Mucosa of descending colon (tissue), 3 donors: ENCODE measurements around the gene AGTRAP. TPM values are rescaled to one million over a fixed set of nuclear protein-coding genes. Genes with fewer than 3 reads are reported as not detected.

ENCODE experiments used
- ATAC-seq: fragments of 200-7000 bp; cut with Tn5 transposase; one replicate; pipeline ENCODE4 v1.9.1; 2020; ENCODE audit warnings: mild to moderate bottlenecking, moderate library complexity
- DNase-seq, 3 donors: peaks; one replicate each; pipeline ENCODE4 v3.0.0-alpha.2; 2020
- H3K36me3 ChIP-seq: fragments of 200-600 bp; one replicate; pipeline ENCODE4 v1.8.0; 2021; ENCODE audit warnings: low read depth, mild to moderate bottlenecking
- H3K4me1 ChIP-seq: fragments of 200-600 bp; one replicate; pipeline ENCODE4 v1.8.0; 2021; ENCODE audit warnings: low read depth, mild to moderate bottlenecking
- H3K4me3 ChIP-seq: fragments of 200-600 bp; one replicate; pipeline ENCODE4 v1.8.0; 2021; ENCODE audit warnings: mild to moderate bottlenecking
- H3K9me3 ChIP-seq: fragments of 200-600 bp; one replicate; pipeline ENCODE4 v1.8.0; 2021; ENCODE audit warnings: mild to moderate bottlenecking
- CTCF ChIP-seq: fragments of 200-600 bp; IDR thresholded peaks from one replicate; pipeline ENCODE4 v1.8.0; 2022; ENCODE audit warnings: antibody characterized with exemption, mild to moderate bottlenecking
- intact Hi-C, 2 donors: fragments of 100-400 bp; cut with DNase I in 1 of 2; cut with micrococcal nuclease in 1 of 2; formaldehyde crosslinking; loops; one replicate each; pipeline versions ENCODE4 v1.11.0 to v1.11.1; 2022; cut with DNase I, micrococcal nuclease
- total RNA-seq, 3 donors: library from RNA; stranded (reverse); fragmentation: NEBNext Ultra II Directional in 2 of 3; extraction: Animal tissue kit (Norgen Biotek cat#: 25700) in 2 of 3; gene quantifications; one replicate each; pipeline versions ENCODE4 v1.2.1 to v1.2.4, GENCODE V29; 2021 to 2023
- donor health status: DM: no; HTN: no; CAD: no; lungs with moderate emphysema.
- donor health status: DM: no; HTN: no; CAD: no.
- donor health status: DM: no; HTN: yes; CAD: no.

The AGTRAP gene
- total RNA-seq, 3 donors from 2014 or later, result 11.8 to 23.4 (median 22.6) TPM

GRCh38 chr1:11719313-11720032 is 16.5 kb upstream of the AGTRAP start:
- peak; percentile 97 for TF ChIP-seq CTCF
- ATAC-seq, result peak; percentile 95

GRCh38 chr1:11720033-11720376 is 15.9 kb upstream of the AGTRAP start:
- no peak for ATAC-seq
- intact Hi-C loops, result loop anchor here in 1 of 2 donors (10.0 kb wide), 1 partner anchor 65 kb away; the partner anchor contains the start of genes FBXO2 and FBXO44

More at GRCh38 chr1:11719313-11720032, 16.5 kb upstream of the AGTRAP start:
- H3K4me1 ChIP-seq, result no peaks in the 10 kb centered on the region
- H3K4me3 ChIP-seq, result no peak overlapping the region
- H3K36me3 ChIP-seq, result no peaks in the 10 kb centered on the region
- no peaks in the 10 kb centered on the region for H3K9me3 ChIP-seq
- DNase-seq, result peak; percentile 86 to 93 (median 87)
- intact Hi-C loops, result loop anchor here (10.0 kb wide), 2 partner anchors 65 to 75 kb away; partner anchors contain the start of genes FBXO2 (in 1 of the 2) and FBXO44 (in 1 of the 2)

GRCh38 chr1:11720525-11720924 is 15.4 kb upstream of the AGTRAP start:
- no peaks in the 10 kb centered on the region for H3K9me3 ChIP-seq
- ATAC-seq, result no peak
- no peak overlapping the region for H3K4me3 ChIP-seq
- DNase-seq, result no peak
- intact Hi-C loops, result loop anchor here in 1 of 2 donors (10.0 kb wide), 1 partner anchor 66 kb away; the partner anchor contains the start of genes FBXO2 and FBXO44
- no peak for TF ChIP-seq CTCF
- H3K36me3 ChIP-seq, result no peaks in the 10 kb centered on the region
- no peaks in the 10 kb centered on the region for H3K4me1 ChIP-seq

More at GRCh38 chr1:11720033-11720376, 15.9 kb upstream of the AGTRAP start:
- H3K4me1 ChIP-seq, result no peaks in the 10 kb centered on the region
- H3K4me3 ChIP-seq, result no peak overlapping the region
- H3K36me3 ChIP-seq, result no peaks in the 10 kb centered on the region
- no peak for DNase-seq
- H3K9me3 ChIP-seq, result no peaks in the 10 kb centered on the region
- TF ChIP-seq CTCF, result no peak

DNA sequence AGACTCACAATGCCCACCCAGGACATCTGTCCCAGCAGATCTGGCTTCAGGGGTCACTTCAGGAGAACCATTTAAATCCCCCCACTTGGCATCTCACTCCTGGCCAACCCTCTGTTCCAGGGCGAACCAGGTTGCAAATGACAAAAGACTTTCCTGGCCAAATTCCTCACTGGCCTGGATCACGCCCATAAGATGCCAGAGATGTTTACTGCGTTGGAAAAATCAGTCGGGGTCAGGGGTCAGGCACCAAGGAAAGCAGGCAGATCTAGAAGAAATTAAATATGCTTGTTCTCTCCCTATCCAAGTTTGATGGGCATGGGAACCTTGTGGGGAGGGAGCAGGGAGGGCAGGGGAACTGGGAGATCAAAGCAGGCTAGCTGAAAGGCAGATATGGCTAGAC is 14.6 kb upstream of the AGTRAP start:
- no peaks in the 10 kb centered on the region for H3K4me1 ChIP-seq
- no peak for DNase-seq
- H3K4me3 ChIP-seq, result no peak overlapping the region
- intact Hi-C loops, result loop anchor here in 1 of 2 donors (10.0 kb wide), 1 partner anchor 67 kb away; the partner anchor contains the start of genes FBXO2 and FBXO44
- H3K36me3 ChIP-seq, result no peaks in the 10 kb centered on the region
- ATAC-seq, result no peak
- no peak for TF ChIP-seq CTCF
- H3K9me3 ChIP-seq, result no peaks in the 10 kb centered on the region

GRCh38 chr1:11722538-11722937 is 13.4 kb upstream of the AGTRAP start:
- Histone ChIP-seq H3K4me3 (no peak overlapping the region), H3K9me3 (no peaks in the 10 kb centered on the region), H3K4me1 (no peaks in the 10 kb centered on the region), H3K36me3 (no peaks in the 10 kb centered on the region)
- TF ChIP-seq CTCF, result no peak
- intact Hi-C loops, result loop anchor here in 1 of 2 donors (10.0 kb wide), 1 partner anchor 68 kb away; the partner anchor contains the start of genes FBXO2 and FBXO44
- DNase-seq (no peak), ATAC-seq (no peak)
